ENCODE results near the gene RAB39A.

Gene RAB39A

DNA sequence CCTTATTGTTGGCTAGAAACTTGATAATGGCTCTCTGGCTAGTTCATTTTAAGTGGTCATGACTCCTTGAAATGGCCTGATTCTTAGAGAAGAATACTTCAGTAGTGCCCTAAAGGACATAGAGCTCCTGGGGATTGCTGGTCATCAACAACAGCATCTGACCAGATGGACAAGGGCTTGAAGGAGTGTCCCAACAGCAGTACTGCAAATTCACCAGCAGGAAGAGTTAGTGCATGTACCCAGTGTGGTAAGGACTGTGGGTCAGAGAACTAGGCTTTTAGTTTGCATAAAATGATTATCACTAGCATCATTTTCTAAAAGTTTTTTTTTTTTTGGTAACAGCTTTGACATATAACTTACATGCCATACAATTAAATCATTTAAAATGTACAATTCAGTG is 41.0 kb downstream of the RAB39A start:
- DNase-seq = no peak
- TF ChIP-seq CTCF (IDR thresholded peaks at IDR 0.05) = no peak
- Histone ChIP-seq H3K4me3 (no peak overlapping the region), H3K27me3 (peaks cover 0 to 3% of the 10 kb centered on the region in 2 donors), H3K27ac (no peak overlapping the region), H3K9me3 (no peaks in the 10 kb centered on the region), H3K36me3 (no peaks in the 10 kb centered on the region), H3K4me1 (no peaks in the 10 kb centered on the region)
- intact Hi-C loops (cut with DNase I; ENCODE audit: low total_unique reads) = no loop called here

- H3K27me3 ChIP-seq = peaks cover 0 to 3% of the 10 kb centered on the region in 2 donors
- no peak for TF ChIP-seq CTCF (IDR thresholded peaks at IDR 0.05)
- no peaks in the 10 kb centered on the region for H3K9me3 ChIP-seq
- no peaks in the 10 kb centered on the region for H3K36me3 ChIP-seq
- no peak overlapping the region for H3K27ac ChIP-seq
- H3K4me1 ChIP-seq = no peaks in the 10 kb centered on the region
- no peak for DNase-seq
- intact Hi-C loops (cut with DNase I; ENCODE audit: low total_unique reads) = no loop called here
- no peak overlapping the region for H3K4me3 ChIP-seq
Observed at GRCh38 chr11:107970049-107970448, 41.8 kb downstream of the RAB39A start.

DNA sequence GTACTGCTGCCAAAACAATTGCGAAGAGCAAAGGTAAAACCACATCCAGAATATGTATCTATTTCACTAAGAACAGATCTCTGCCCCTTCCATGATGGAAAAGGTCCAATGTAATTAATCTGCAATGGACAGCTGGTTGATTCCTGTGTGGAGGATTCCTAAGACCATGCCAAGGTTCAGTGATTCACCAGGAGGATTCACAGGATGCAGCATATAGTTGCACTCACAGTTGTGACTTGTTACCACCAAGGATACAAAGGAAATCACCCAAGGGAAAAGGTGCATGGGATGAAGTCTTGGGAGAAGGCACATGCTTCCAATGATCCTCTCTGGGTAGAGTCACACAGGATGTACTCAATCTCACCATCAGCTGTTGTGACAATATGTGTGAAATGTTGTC is 45.4 kb downstream of the RAB39A start:
- peaks cover 0 to 3% of the 10 kb centered on the region in 2 donors for H3K27me3 ChIP-seq
- no peak overlapping the region for H3K27ac ChIP-seq
- intact Hi-C loops (cut with DNase I; ENCODE audit: low total_unique reads) = no loop called here
- no peak for TF ChIP-seq CTCF (IDR thresholded peaks at IDR 0.05)
- no peaks in the 10 kb centered on the region for H3K36me3 ChIP-seq
- no peak for DNase-seq
- no peaks in the 10 kb centered on the region for H3K4me1 ChIP-seq
- H3K9me3 ChIP-seq = no peaks in the 10 kb centered on the region
- no peak overlapping the region for H3K4me3 ChIP-seq

GRCh38 chr11:107988397-107989158 is 60.3 kb downstream of the RAB39A start:
- H3K36me3 ChIP-seq = no peaks in the 10 kb centered on the region
- TF ChIP-seq CTCF (IDR thresholded peaks at IDR 0.05) = no peak
- H3K4me1 ChIP-seq = no peaks in the 10 kb centered on the region
- H3K9me3 ChIP-seq = no peaks in the 10 kb centered on the region
- no peak for DNase-seq
- intact Hi-C loops (cut with DNase I; ENCODE audit: low total_unique reads) = no loop called here
- no peaks in the 10 kb centered on the region for H3K27me3 ChIP-seq
- H3K4me3 ChIP-seq = no peak overlapping the region
- no peak overlapping the region for H3K27ac ChIP-seq

GRCh38 chr11:107991868-107992414 is 63.7 kb downstream of the RAB39A start:
- DNase-seq = no peak

More at GRCh38 chr11:107991868-107992414, 63.7 kb downstream of the RAB39A start:
- no peaks in the 10 kb centered on the region for H3K4me1 ChIP-seq
- no peaks in the 10 kb centered on the region for H3K36me3 ChIP-seq
- no peak overlapping the region for H3K4me3 ChIP-seq
- intact Hi-C loops (cut with DNase I; ENCODE audit: low total_unique reads) = no loop called here
- TF ChIP-seq CTCF (IDR thresholded peaks at IDR 0.05) = no peak
- no peak overlapping the region for H3K27ac ChIP-seq
- H3K27me3 ChIP-seq = no peaks in the 10 kb centered on the region
- H3K9me3 ChIP-seq = no peaks in the 10 kb centered on the region

Data from tibial artery (tissue), 4 donors.